Neural cell (in vitro differentiated cells): ENCODE results near the gene IFNGR2. TPM values are rescaled to one million over a fixed set of nuclear protein-coding genes. Genes with fewer than 3 reads are reported as not detected.

Source experiments
- H2AFZ ChIP-seq: fragments of 200-600, 300-800 bp; sonication (generic), shearing (Covaris generic); 2 replicates; pipeline ENCODE4 v1.6.0; 2014; ENCODE audit warnings: low read depth, mild to moderate bottlenecking, antibody characterized with exemption, low read length, moderate library complexity
- H3F3A ChIP-seq: fragments of 200-600 bp; shearing (Covaris generic); 2 replicates; pipeline ENCODE4 v1.6.1; 2016; ENCODE audit warnings: mild to moderate bottlenecking, moderate library complexity, mixed read lengths, antibody characterized with exemption, low read length; ENCODE audit not compliant: insufficient read depth, poor library complexity, severe bottlenecking
- H3K27ac ChIP-seq: fragments of 200-600, 300-800 bp; sonication (generic), shearing (Covaris generic); 2 replicates; pipeline ENCODE4 v1.5.1; 2014; ENCODE audit warnings: mild to moderate bottlenecking, low read length, moderate library complexity
- H3K27me3 ChIP-seq: fragments of 300-800, 200-600 bp; sonication (generic), shearing (Covaris generic); 2 replicates; pipeline ENCODE4 v1.6.0; 2014; ENCODE audit warnings: mild to moderate bottlenecking, low read depth, low read length, moderate library complexity; ENCODE audit not compliant: insufficient read depth
- H3K36me3 ChIP-seq: fragments of 300-800, 200-600 bp; sonication (generic), shearing (Covaris generic); 2 replicates; pipeline ENCODE4 v1.5.1; 2014; ENCODE audit warnings: mild to moderate bottlenecking, antibody characterized with exemption, low read length, moderate library complexity; ENCODE audit not compliant: insufficient read depth
- H3K4me2 ChIP-seq: fragments of 300-800, 200-600 bp; sonication (generic), shearing (Covaris generic); 2 replicates; pipeline ENCODE4 v1.6.0; 2014; ENCODE audit warnings: mild to moderate bottlenecking, low read length
- H3K4me3 ChIP-seq: fragments of 300-800, 200-600 bp; sonication (generic), shearing (Covaris generic); 2 replicates; pipeline ENCODE4 v1.5.1; 2014; ENCODE audit warnings: mild to moderate bottlenecking, low read length, moderate library complexity
- H3K79me2 ChIP-seq: fragments of 200-600 bp; shearing (Covaris generic); replicated peaks from 2 replicates; pipeline ENCODE4 v1.6.0; 2014; ENCODE audit warnings: mild to moderate bottlenecking, low read length, moderate library complexity; ENCODE audit not compliant: insufficient read depth
- H3K9ac ChIP-seq: fragments of 300-800, 200-600 bp; sonication (generic), shearing (Covaris generic); 2 replicates; pipeline ENCODE4 v1.6.1; 2016; ENCODE audit warnings: mild to moderate bottlenecking, low read length, mixed read lengths
- H3K9me2 ChIP-seq: fragments of 200-600 bp; shearing (Covaris generic); 2 replicates; pipeline ENCODE4 v1.6.1; 2016; ENCODE audit warnings: mild to moderate bottlenecking, low read length, mixed read lengths; ENCODE audit not compliant: insufficient read depth
- H3K9me3 ChIP-seq: fragments of 200-600, 300-800 bp; sonication (generic), shearing (Covaris generic); 2 replicates; pipeline ENCODE4 v1.6.1; 2016; ENCODE audit warnings: mild to moderate bottlenecking, mixed run types, low read length, moderate library complexity, mixed read lengths
- H4K20me1 ChIP-seq: fragments of 200-600 bp; shearing (Covaris generic); 2 replicates; pipeline ENCODE4 v1.6.1; 2016; ENCODE audit warnings: mild to moderate bottlenecking, mixed run types; ENCODE audit not compliant: insufficient read depth
- EP300 ChIP-seq: fragments of 450-650 bp; conservative IDR thresholded peaks from 2 replicates; pipeline ENCODE4 v1.6.1; 2014; ENCODE audit warnings: antibody characterized with exemption, mild to moderate bottlenecking, moderate library complexity; ENCODE audit not compliant: poor library complexity, severe bottlenecking
- MXI1 ChIP-seq: fragments of 450-650 bp; conservative IDR thresholded peaks from 2 replicates; pipeline ENCODE4 v1.6.1; 2014; ENCODE audit warnings: antibody characterized with exemption, mild to moderate bottlenecking; ENCODE audit not compliant: poor library complexity, severe bottlenecking
- POLR2AphosphoS5 ChIP-seq: IDR thresholded peaks from 2 replicates; pipeline ENCODE4 v1.6.1; 2012
- REST ChIP-seq: IDR thresholded peaks from 2 replicates; pipeline ENCODE4 v1.6.1; 2012; ENCODE audit warnings: borderline replicate concordance
- TAF1 ChIP-seq: IDR thresholded peaks from 2 replicates; pipeline ENCODE4 v1.6.1; 2012; ENCODE audit warnings: low read depth
- polyA plus RNA-seq: library from polyadenylated mRNA; depleted of rRNA; stranded (reverse); fragments of >200 nt; gene quantifications from 2 replicates; pipeline ENCODE4 v1.2.3, GENCODE V29; 2014
- TF ChIP-seq, protein P1 (sequence below): fragments of 450-650 bp; IDR thresholded peaks from 2 replicates; pipeline ENCODE4 v1.5.1; 2014; ENCODE audit warnings: antibody characterized with exemption, mild to moderate bottlenecking, moderate library complexity; ENCODE audit not compliant: poor library complexity, severe bottlenecking

The IFNGR2 gene
- polyA plus RNA-seq, 1 donor from 2014 or later: 57.2 TPM

GRCh38 chr21:33481314-33481943, 78.2 kb downstream of the IFNGR2 start:
- Histone ChIP-seq H3K79me2 (peaks cover 6% of the 10 kb centered on the region), H3K4me3 (no peak overlapping the region), H2AFZ (no peak overlapping the region), H3K9me2 (no peaks in the 10 kb centered on the region), H3K9me3 (no peaks in the 10 kb centered on the region), H3F3A (no peaks in the 10 kb centered on the region), H3K27me3 (no peaks in the 10 kb centered on the region), H4K20me1 (no peaks in the 10 kb centered on the region), H3K36me3 (no peaks in the 10 kb centered on the region), H3K27ac (no peak overlapping the region), H3K9ac (no peak overlapping the region), H3K4me2 (no peak overlapping the region)
- TF ChIP-seq POLR2AphosphoS5 (no peak), EP300 (no peak), TAF1 (no peak), REST (no peak), MXI1 (no peak)
- TF ChIP-seq, protein P1, sequence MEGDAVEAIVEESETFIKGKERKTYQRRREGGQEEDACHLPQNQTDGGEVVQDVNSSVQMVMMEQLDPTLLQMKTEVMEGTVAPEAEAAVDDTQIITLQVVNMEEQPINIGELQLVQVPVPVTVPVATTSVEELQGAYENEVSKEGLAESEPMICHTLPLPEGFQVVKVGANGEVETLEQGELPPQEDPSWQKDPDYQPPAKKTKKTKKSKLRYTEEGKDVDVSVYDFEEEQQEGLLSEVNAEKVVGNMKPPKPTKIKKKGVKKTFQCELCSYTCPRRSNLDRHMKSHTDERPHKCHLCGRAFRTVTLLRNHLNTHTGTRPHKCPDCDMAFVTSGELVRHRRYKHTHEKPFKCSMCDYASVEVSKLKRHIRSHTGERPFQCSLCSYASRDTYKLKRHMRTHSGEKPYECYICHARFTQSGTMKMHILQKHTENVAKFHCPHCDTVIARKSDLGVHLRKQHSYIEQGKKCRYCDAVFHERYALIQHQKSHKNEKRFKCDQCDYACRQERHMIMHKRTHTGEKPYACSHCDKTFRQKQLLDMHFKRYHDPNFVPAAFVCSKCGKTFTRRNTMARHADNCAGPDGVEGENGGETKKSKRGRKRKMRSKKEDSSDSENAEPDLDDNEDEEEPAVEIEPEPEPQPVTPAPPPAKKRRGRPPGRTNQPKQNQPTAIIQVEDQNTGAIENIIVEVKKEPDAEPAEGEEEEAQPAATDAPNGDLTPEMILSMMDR: no peak

Other genes with a start within 250 kb of the IFNGR2 start
- 3.2 and 10.3 TPM in 2 replicates for gene IFNAR2, start 173.5 kb upstream of the IFNGR2 start, polyA plus RNA-seq
- gene IL10RB, start 137.0 kb upstream of the IFNGR2 start, polyA plus RNA-seq: 0.38 and 6.0 TPM in 2 replicates
- 12.4 and 15.5 TPM in 2 replicates for gene IFNAR1, start 78.4 kb upstream of the IFNGR2 start, polyA plus RNA-seq
- 69.4 and 71.8 TPM in 2 replicates for gene TMEM50B, start 76.6 kb downstream of the IFNGR2 start, polyA plus RNA-seq
- 5.5 and 6.0 TPM in 2 replicates for gene DNAJC28, start 88.3 kb downstream of the IFNGR2 start, polyA plus RNA-seq
- gene GART, start 138.7 kb downstream of the IFNGR2 start, polyA plus RNA-seq: 87.5 and 107 TPM in 2 replicates
- 121 and 123 TPM in 2 replicates for gene SON, start 139.6 kb downstream of the IFNGR2 start, polyA plus RNA-seq
- gene DONSON, start 185.3 kb downstream of the IFNGR2 start, polyA plus RNA-seq: 46.2 and 56.6 TPM in 2 replicates
- 40.5 and 54.3 TPM in 2 replicates for gene CRYZL1, start 238.3 kb downstream of the IFNGR2 start, polyA plus RNA-seq
- 35.1 and 48.9 TPM in 2 replicates for gene ITSN1, start 239.1 kb downstream of the IFNGR2 start, polyA plus RNA-seq